ENCODE data around the gene CCNL2. TPM values are rescaled to one million over a fixed set of nuclear protein-coding genes. Genes with fewer than 3 reads are reported as not detected.

Gene CCNL2
- total and polyA plus RNA-seq, 2 of the 13 experiments (the other 11 are each of a cell fraction or from before 2014, with no cell fraction given), result 105 to 340 TPM

GRCh38 chr1:1425753-1426495 lies 26.8 kb upstream of the CCNL2 start (continued):
- TF ChIP-seq ZNF296 (CRISPR knock-in tag; conservative IDR thresholded peaks at IDR 0.05) (no peak), THAP11 (CRISPR knock-in tag; IDR thresholded peaks at IDR 0.05) (no peak), ZSCAN25 (CRISPR knock-in tag; IDR thresholded peaks at IDR 0.05) (peak; percentile 96), NFKBIZ (CRISPR knock-in tag; IDR thresholded peaks at IDR 0.05) (no peak), YEATS2 (CRISPR knock-in tag; IDR thresholded peaks at IDR 0.05; ENCODE audit: borderline replicate concordance) (no peak), ZNF850 (CRISPR knock-in tag; conservative IDR thresholded peaks at IDR 0.05) (no peak), PAX8 (CRISPR knock-in tag; IDR thresholded peaks at IDR 0.05; ENCODE audit: borderline replicate concordance) (no peak), ZSCAN30 (CRISPR knock-in tag; IDR thresholded peaks at IDR 0.05) (no peak), ZNF619 (CRISPR knock-in tag; IDR thresholded peaks at IDR 0.05) (no peak), ZNF562 (CRISPR knock-in tag; IDR thresholded peaks at IDR 0.05; ENCODE audit: borderline replicate concordance) (no peak), ATF7-NPFF (CRISPR knock-in tag; IDR thresholded peaks at IDR 0.05; ENCODE audit: low read depth) (peak; percentile 74), ZNF253 (CRISPR knock-in tag; IDR thresholded peaks at IDR 0.05; ENCODE audit: borderline replicate concordance) (no peak), REXO4 (CRISPR knock-in tag; IDR thresholded peaks at IDR 0.05; ENCODE audit: borderline replicate concordance) (no peak), SRY (CRISPR knock-in tag; IDR thresholded peaks at IDR 0.05) (no peak), GRHL1 (CRISPR knock-in tag; conservative IDR thresholded peaks at IDR 0.05) (no peak), RBM22 (optimal IDR thresholded peaks at IDR 0.05; ENCODE audit: low read length) (no peak), NFE2 (CRISPR knock-in tag; IDR thresholded peaks at IDR 0.05) (no peak), NCOR1 (IDR thresholded peaks at IDR 0.05; ENCODE audit: borderline replicate concordance, low read length) (no peak), ZNF160 (CRISPR knock-in tag; IDR thresholded peaks at IDR 0.05) (no peak), CREM (IDR thresholded peaks at IDR 0.05) (no peak), CREM (CRISPR knock-in tag; IDR thresholded peaks at IDR 0.05) (no peak), ZNF839 (CRISPR knock-in tag; IDR thresholded peaks at IDR 0.05; ENCODE audit: borderline replicate concordance) (no peak), ARNT (IDR thresholded peaks at IDR 0.05) (no peak), ZMYM2 (CRISPR knock-in tag; IDR thresholded peaks at IDR 0.05) (no peak), POLR2AphosphoS2 (IDR thresholded peaks at IDR 0.05; ENCODE audit: low read depth, low read length) (no peak), ZNF543 (CRISPR knock-in tag; IDR thresholded peaks at IDR 0.05) (no peak), ERF (CRISPR knock-in tag; IDR thresholded peaks at IDR 0.05) (no peak), CHCHD3 (CRISPR knock-in tag; IDR thresholded peaks at IDR 0.05) (0 out of 2 replicates have a peak, but pooled peaks have one; percentile 21)
- TF ChIP-seq, protein P1, sequence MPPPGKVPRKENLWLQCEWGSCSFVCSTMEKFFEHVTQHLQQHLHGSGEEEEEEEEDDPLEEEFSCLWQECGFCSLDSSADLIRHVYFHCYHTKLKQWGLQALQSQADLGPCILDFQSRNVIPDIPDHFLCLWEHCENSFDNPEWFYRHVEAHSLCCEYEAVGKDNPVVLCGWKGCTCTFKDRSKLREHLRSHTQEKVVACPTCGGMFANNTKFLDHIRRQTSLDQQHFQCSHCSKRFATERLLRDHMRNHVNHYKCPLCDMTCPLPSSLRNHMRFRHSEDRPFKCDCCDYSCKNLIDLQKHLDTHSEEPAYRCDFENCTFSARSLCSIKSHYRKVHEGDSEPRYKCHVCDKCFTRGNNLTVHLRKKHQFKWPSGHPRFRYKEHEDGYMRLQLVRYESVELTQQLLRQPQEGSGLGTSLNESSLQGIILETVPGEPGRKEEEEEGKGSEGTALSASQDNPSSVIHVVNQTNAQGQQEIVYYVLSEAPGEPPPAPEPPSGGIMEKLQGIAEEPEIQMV (CRISPR knock-in tag; IDR thresholded peaks at IDR 0.05; ENCODE audit: low read depth), result no peak
- TF ChIP-seq, protein P2, sequence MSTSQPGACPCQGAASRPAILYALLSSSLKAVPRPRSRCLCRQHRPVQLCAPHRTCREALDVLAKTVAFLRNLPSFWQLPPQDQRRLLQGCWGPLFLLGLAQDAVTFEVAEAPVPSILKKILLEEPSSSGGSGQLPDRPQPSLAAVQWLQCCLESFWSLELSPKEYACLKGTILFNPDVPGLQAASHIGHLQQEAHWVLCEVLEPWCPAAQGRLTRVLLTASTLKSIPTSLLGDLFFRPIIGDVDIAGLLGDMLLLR (CRISPR knock-in tag; IDR thresholded peaks at IDR 0.05), result no peak
